Testis (tissue), 2 donors: ENCODE measurements around the gene HAS3.

ENCODE experiments used
- POLR2A ChIP-seq: fragments of 450-650 bp; IDR thresholded peaks from one replicate; pipeline ENCODE4 v1.6.1; 2017; ENCODE audit warnings: antibody characterized with exemption, mild to moderate bottlenecking, moderate library complexity
- TF ChIP-seq, protein P1 (sequence below), 3 experiments: fragments of 450-650 bp in 2 of 3; fragments of 200-600 bp in 1 of 3; sonication (generic) in 1 of 3; IDR thresholded peaks; one replicate each; pipeline ENCODE4 v1.5.1; 2016 to 2019; ENCODE audit warnings: antibody characterized with exemption in 3 of 3, mild to moderate bottlenecking in 2 of 3, moderate library complexity in 1 of 3

DNA sequence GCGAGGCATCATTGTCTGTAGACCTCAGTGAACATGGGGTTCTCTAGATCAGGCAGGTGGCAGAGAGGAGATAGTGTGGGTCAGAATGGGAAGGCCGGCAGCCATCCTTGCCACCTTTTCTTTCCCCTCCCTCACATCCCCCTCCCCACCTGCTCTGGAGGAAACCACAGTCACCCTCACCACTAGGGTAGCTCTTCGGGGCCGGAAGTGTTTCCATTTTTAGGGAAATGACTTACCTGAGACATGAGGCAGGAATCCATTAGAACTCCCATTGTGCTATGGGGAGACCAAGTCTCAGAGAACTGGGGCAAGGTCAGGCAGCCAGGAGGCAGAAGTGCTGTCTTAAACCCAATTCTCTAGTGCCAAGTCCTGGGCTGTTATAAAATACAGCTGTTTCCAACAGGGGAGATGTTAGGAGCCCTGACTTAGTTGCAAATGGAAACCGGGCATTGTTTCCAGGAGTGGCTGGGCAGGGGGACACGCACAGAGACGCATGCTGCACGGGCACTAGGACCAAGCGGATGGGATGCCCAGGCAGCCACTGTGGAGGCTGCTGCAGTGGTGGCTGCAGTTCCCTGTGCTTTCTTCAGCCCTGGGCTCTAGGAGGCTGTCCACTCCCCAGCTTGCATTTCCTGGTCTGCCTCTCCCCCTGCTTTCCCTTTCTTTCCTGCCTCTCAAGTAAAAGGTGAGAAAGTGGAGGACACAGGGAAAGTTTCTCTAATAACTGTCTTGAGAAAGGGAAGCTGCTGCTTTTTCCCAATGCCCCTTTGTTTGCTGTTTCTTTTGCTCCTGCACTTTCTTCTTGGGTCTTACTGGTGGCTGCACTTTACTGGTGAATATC, 2.8 kb downstream of the HAS3 start:
- TF ChIP-seq POLR2A: no peak
- TF ChIP-seq, protein P1, sequence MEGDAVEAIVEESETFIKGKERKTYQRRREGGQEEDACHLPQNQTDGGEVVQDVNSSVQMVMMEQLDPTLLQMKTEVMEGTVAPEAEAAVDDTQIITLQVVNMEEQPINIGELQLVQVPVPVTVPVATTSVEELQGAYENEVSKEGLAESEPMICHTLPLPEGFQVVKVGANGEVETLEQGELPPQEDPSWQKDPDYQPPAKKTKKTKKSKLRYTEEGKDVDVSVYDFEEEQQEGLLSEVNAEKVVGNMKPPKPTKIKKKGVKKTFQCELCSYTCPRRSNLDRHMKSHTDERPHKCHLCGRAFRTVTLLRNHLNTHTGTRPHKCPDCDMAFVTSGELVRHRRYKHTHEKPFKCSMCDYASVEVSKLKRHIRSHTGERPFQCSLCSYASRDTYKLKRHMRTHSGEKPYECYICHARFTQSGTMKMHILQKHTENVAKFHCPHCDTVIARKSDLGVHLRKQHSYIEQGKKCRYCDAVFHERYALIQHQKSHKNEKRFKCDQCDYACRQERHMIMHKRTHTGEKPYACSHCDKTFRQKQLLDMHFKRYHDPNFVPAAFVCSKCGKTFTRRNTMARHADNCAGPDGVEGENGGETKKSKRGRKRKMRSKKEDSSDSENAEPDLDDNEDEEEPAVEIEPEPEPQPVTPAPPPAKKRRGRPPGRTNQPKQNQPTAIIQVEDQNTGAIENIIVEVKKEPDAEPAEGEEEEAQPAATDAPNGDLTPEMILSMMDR (IDR thresholded peaks at IDR 0.05): no peak
